Left ventricle myocardium superior (tissue), 1 donor: ENCODE results near the gene GGPS1. TPM values are rescaled to one million over a fixed set of nuclear protein-coding genes. Genes with fewer than 3 reads are reported as not detected.
A peak's percentile ranks its signal among the peaks of the same experiment; 100 is the strongest.
"Not testable (repeated sequence)": the region's sequence is repeated elsewhere in the genome, so short reads cannot be mapped to it uniquely, and the experiment has no call there.

Experiments used
- ATAC-seq: fragments of 200-7000 bp; cut with Tn5 transposase; one replicate; pipeline ENCODE4 v1.9.1; 2020; ENCODE audit warnings: mild to moderate bottlenecking, moderate library complexity
- DNase-seq: peaks from one replicate; pipeline ENCODE4 v3.0.0-alpha.2; 2020
- intact Hi-C: fragments of 100-400 bp; cut with micrococcal nuclease; formaldehyde crosslinking; loops from one replicate; pipeline ENCODE4 v1.11.0; 2022
- total RNA-seq: library from RNA; stranded (reverse); fragmentation: NEBNext Ultra II Directional; extraction: Animal tissue kit (Norgen Biotek cat#: 25700); gene quantifications from one replicate; pipeline ENCODE4 v1.2.1, GENCODE V29; 2021
- donor health status: DM: no; HTN: yes; CAD: no; lungs with severe emphysema.

Gene GGPS1
- total RNA-seq, 1 donor from 2014 or later = 29.8 TPM

- ATAC-seq (no peak), DNase-seq (no peak)
- intact Hi-C loops = loop anchor here (5.0 kb wide), 1 partner anchor 43 kb away; the partner anchor contains the start of genes ARID4B and GGPS1
Observed at GRCh38 chr1:235369802-235370201, 41.4 kb downstream of the GGPS1 start.

GRCh38 chr1:235375919-235376605 lies 47.7 kb downstream of the GGPS1 start:
- intact Hi-C loops = no loop called here
- ATAC-seq (no peak), DNase-seq (no peak)

GRCh38 chr1:235378134-235378735 lies 49.9 kb downstream of the GGPS1 start:
- DNase-seq, intact Hi-C loops: not testable (repeated sequence)
- peak; percentile 63 for ATAC-seq

- intact Hi-C loops, ATAC-seq, DNase-seq: not testable (repeated sequence)
Observed at GRCh38 chr1:235381955-235382739, 53.8 kb downstream of the GGPS1 start.

GRCh38 chr1:235385633-235386032 lies 57.3 kb downstream of the GGPS1 start:
- ATAC-seq, DNase-seq, intact Hi-C loops: not testable (repeated sequence)

GRCh38 chr1:235391874-235392273 lies 63.5 kb downstream of the GGPS1 start:
- DNase-seq (no peak), ATAC-seq (no peak)

More at GRCh38 chr1:235391874-235392273, 63.5 kb downstream of the GGPS1 start:
- intact Hi-C loops = no loop called here

Other genes with a start within 250 kb of the GGPS1 start
- 95.8 TPM for gene TOMM20, start 199.7 kb upstream of the GGPS1 start, total RNA-seq
- gene RBM34, start 167.3 kb upstream of the GGPS1 start, total RNA-seq = 58.7 TPM
- 18.3 TPM for gene ARID4B, start 391 bp upstream of the GGPS1 start, total RNA-seq
- 18.7 TPM for gene TBCE, start 38.9 kb downstream of the GGPS1 start, total RNA-seq
- gene B3GALNT2, start 175.9 kb downstream of the GGPS1 start, total RNA-seq = 20.7 TPM